ENCODE measurements around the gene TM7SF3.

Gene TM7SF3

GRCh38 chr12:26928661-26929060 lies 85.5 kb downstream of the TM7SF3 start:
- no peak for TF ChIP-seq CTCF (IDR thresholded peaks at IDR 0.05; ENCODE audit: extremely low read depth, insufficient read depth, missing control alignments)
- no peak for DNase-seq (ENCODE audit: low spot score)
- in situ Hi-C loops (cut with MboI; ENCODE audit: low pct_unique_long_range_greater_than_20kb, low sequenced_read_pairs, unreplicated experiment): no loop called here
